ENCODE data around the gene RRN3.
"Not testable (repeated sequence)": the region's sequence is repeated elsewhere in the genome, so short reads cannot be mapped to it uniquely, and the experiment has no call there.

The RRN3 gene

GRCh38 chr16:15025234-15025951, 68.7 kb downstream of the RRN3 start:
- DNase-seq: not testable (repeated sequence)

- DNase-seq: not testable (repeated sequence)
These were observed 69.2 kb downstream of the RRN3 start for GRCh38 chr16:15024858-15025199.

GRCh38 chr16:15023381-15024077, 70.5 kb downstream of the RRN3 start:
- not testable (repeated sequence) for DNase-seq

- DNase-seq: peak; percentile 65 to 76
These were observed 71.9 kb downstream of the RRN3 start for GRCh38 chr16:15022194-15022593.

GRCh38 chr16:15021429-15021828, 72.6 kb downstream of the RRN3 start:
- DNase-seq: not testable (repeated sequence)

GRCh38 chr16:15016951-15017580, 77.0 kb downstream of the RRN3 start:
- DNase-seq: not testable (repeated sequence)

GRCh38 chr16:15016354-15016753, 77.7 kb downstream of the RRN3 start:
- DNase-seq: not testable (repeated sequence)

- not testable (repeated sequence) for DNase-seq
These were observed 78.4 kb downstream of the RRN3 start for GRCh38 chr16:15015671-15016070.

- not testable (repeated sequence) for DNase-seq
These were observed 81.1 kb downstream of the RRN3 start for GRCh38 chr16:15012941-15013340.

Data from NCI-H526 (cell line).